Limb (tissue), 2 donors: ENCODE results near the gene HOXC5.

Experiments
- DNase-seq, 2 donors: peaks; one replicate each; pipeline ENCODE4 v3.0.0-alpha.2; 2016; ENCODE audit errors: extremely low spot score in 2 of 2

The HOXC5 gene

GRCh38 chr12:54032627-54033100 lies at the start of gene HOXC5:
HOXC5 (plus strand) TSS chr12:54033050; CDS start chr12:54033123, 73 bp downstream.
- peak; percentile 84 to 92 for DNase-seq

- no peak for DNase-seq
Observed at GRCh38 chr12:53983568-53983949, 49.3 kb upstream of the HOXC5 start.

GRCh38 chr12:53983950-53984572 lies 48.8 kb upstream of the HOXC5 start:
- DNase-seq = peak in 1 of 2 donors; percentile 71

- peak; percentile 96 to 97 for DNase-seq
Observed at GRCh38 chr12:53984901-53985691, 47.8 kb upstream of the HOXC5 start, which contains the start of gene HOXC10. HOXC10 (plus strand) TSS chr12:53985146; CDS start chr12:53985260, 114 bp downstream.

- peak in 1 of 2 donors; percentile 73 for DNase-seq
Observed at GRCh38 chr12:53985692-53985993, 47.2 kb upstream of the HOXC5 start.

GRCh38 chr12:53985994-53986685 lies 46.7 kb upstream of the HOXC5 start:
- DNase-seq = peak in 1 of 2 donors; percentile 67

- DNase-seq = no peak
Observed at GRCh38 chr12:53986686-53987483, 46.0 kb upstream of the HOXC5 start.

- DNase-seq = no peak
Observed at GRCh38 chr12:53987787-53988230, 45.0 kb upstream of the HOXC5 start.

- no peak for DNase-seq
Observed at GRCh38 chr12:53988541-53989226, 44.2 kb upstream of the HOXC5 start.

GRCh38 chr12:53989227-53990113 lies 43.4 kb upstream of the HOXC5 start:
- peak; percentile 68 to 76 for DNase-seq

GRCh38 chr12:53990311-53991076 lies 42.4 kb upstream of the HOXC5 start:
- no peak for DNase-seq

GRCh38 chr12:53991077-53991460 lies 41.8 kb upstream of the HOXC5 start:
- DNase-seq = no peak

GRCh38 chr12:53992377-53992889 lies 40.4 kb upstream of the HOXC5 start:
- no peak for DNase-seq

- no peak for DNase-seq
Observed at GRCh38 chr12:53993162-53994008, 39.5 kb upstream of the HOXC5 start.

- DNase-seq = no peak
Observed at GRCh38 chr12:53994009-53994263, 38.9 kb upstream of the HOXC5 start.

- peak in 1 of 2 donors; percentile 70 for DNase-seq
Observed at GRCh38 chr12:53994264-53995001, 38.4 kb upstream of the HOXC5 start.

- no peak for DNase-seq
Observed at GRCh38 chr12:53995002-53995377, 37.9 kb upstream of the HOXC5 start.
